ENCODE results near the gene PCIF1. TPM values are rescaled to one million over a fixed set of nuclear protein-coding genes. Genes with fewer than 3 reads are reported as not detected.

Gene PCIF1
- total RNA-seq, 1 donor, result 12.7 TPM

DNA sequence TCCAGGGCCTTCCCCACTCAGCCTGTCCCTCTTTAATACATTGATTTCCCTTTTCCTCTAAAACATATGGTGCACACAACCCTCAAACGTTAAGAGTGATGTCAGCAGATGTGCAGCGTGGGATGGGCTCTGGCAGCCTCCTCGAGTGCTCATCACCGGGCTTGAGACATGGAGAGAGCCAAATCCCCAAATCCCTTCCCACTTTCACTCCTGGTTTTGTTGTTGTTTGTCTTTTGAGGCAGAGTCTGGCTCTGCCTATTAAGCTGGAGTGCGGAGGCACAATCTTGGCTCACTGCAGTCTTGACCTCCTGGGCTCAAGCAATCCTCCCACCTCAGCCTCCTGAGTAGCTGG lies 16.7 kb upstream of the PCIF1 start:
- Histone ChIP-seq H3K4me3 (ENCODE audit: insufficient read depth, low read length) (no peak overlapping the region), H3K4me1 (ENCODE audit: insufficient read depth, low read length) (peaks cover 27% of the 10 kb centered on the region), H3K4me2 (ENCODE audit: insufficient read depth, low read length) (peak overlapping the region; percentile 16), H4K20me1 (ENCODE audit: insufficient read depth, low read length) (no peaks in the 10 kb centered on the region), H3K27me3 (ENCODE audit: insufficient read depth, low read length) (no peaks in the 10 kb centered on the region), H3K9me3 (ENCODE audit: low read depth, low read length) (no peaks in the 10 kb centered on the region), H3K79me2 (ENCODE audit: insufficient read depth, low read length) (no peaks in the 10 kb centered on the region), H3K36me3 (ENCODE audit: insufficient read depth, low read length) (no peaks in the 10 kb centered on the region), H3K27ac (ENCODE audit: low read depth, low read length) (peak overlapping the region; percentile 22), H2AFZ (ENCODE audit: low read length) (peak overlapping the region; percentile 14)
- peak; percentile 49 for DNase-seq (ENCODE audit: insufficient read length, low spot score, missing footprints)
- no peak for TF ChIP-seq CTCF (IDR thresholded peaks at IDR 0.05; ENCODE audit: extremely low read depth, low read depth, low read length)

GRCh38 chr20:45918182-45918737 lies 16.2 kb upstream of the PCIF1 start:
- Histone ChIP-seq H3K4me1 (ENCODE audit: insufficient read depth, low read length) (peaks cover 27% of the 10 kb centered on the region), H3K4me3 (ENCODE audit: insufficient read depth, low read length) (no peak overlapping the region), H3K4me2 (ENCODE audit: insufficient read depth, low read length) (peak overlapping the region; percentile 16), H3K27ac (ENCODE audit: low read depth, low read length) (peak overlapping the region; percentile 22), H2AFZ (ENCODE audit: low read length) (peak overlapping the region; percentile 68), H4K20me1 (ENCODE audit: insufficient read depth, low read length) (no peaks in the 10 kb centered on the region), H3K9me3 (ENCODE audit: low read depth, low read length) (no peaks in the 10 kb centered on the region), H3K36me3 (ENCODE audit: insufficient read depth, low read length) (no peaks in the 10 kb centered on the region), H3K27me3 (ENCODE audit: insufficient read depth, low read length) (no peaks in the 10 kb centered on the region), H3K79me2 (ENCODE audit: insufficient read depth, low read length) (no peaks in the 10 kb centered on the region)
- DNase-seq (ENCODE audit: insufficient read length, low spot score, missing footprints), result no peak
- TF ChIP-seq CTCF (IDR thresholded peaks at IDR 0.05; ENCODE audit: extremely low read depth, low read depth, low read length), result no peak

- no peak overlapping the region for H3K4me3 ChIP-seq (ENCODE audit: insufficient read depth, low read length)
- no peak overlapping the region for H2AFZ ChIP-seq (ENCODE audit: low read length)
- no peaks in the 10 kb centered on the region for H3K79me2 ChIP-seq (ENCODE audit: insufficient read depth, low read length)
- no peak for DNase-seq (ENCODE audit: insufficient read length, low spot score, missing footprints)
- peaks cover 27% of the 10 kb centered on the region for H3K4me1 ChIP-seq (ENCODE audit: insufficient read depth, low read length)
- no peaks in the 10 kb centered on the region for H3K9me3 ChIP-seq (ENCODE audit: low read depth, low read length)
- H3K27me3 ChIP-seq (ENCODE audit: insufficient read depth, low read length), result no peaks in the 10 kb centered on the region
- H3K36me3 ChIP-seq (ENCODE audit: insufficient read depth, low read length), result no peaks in the 10 kb centered on the region
- no peak for TF ChIP-seq CTCF (IDR thresholded peaks at IDR 0.05; ENCODE audit: extremely low read depth, low read depth, low read length)
- H3K4me2 ChIP-seq (ENCODE audit: insufficient read depth, low read length), result no peak overlapping the region
- H4K20me1 ChIP-seq (ENCODE audit: insufficient read depth, low read length), result no peaks in the 10 kb centered on the region
- H3K27ac ChIP-seq (ENCODE audit: low read depth, low read length), result no peak overlapping the region
Observed at GRCh38 chr20:45918779-45919537, 15.5 kb upstream of the PCIF1 start.

DNA sequence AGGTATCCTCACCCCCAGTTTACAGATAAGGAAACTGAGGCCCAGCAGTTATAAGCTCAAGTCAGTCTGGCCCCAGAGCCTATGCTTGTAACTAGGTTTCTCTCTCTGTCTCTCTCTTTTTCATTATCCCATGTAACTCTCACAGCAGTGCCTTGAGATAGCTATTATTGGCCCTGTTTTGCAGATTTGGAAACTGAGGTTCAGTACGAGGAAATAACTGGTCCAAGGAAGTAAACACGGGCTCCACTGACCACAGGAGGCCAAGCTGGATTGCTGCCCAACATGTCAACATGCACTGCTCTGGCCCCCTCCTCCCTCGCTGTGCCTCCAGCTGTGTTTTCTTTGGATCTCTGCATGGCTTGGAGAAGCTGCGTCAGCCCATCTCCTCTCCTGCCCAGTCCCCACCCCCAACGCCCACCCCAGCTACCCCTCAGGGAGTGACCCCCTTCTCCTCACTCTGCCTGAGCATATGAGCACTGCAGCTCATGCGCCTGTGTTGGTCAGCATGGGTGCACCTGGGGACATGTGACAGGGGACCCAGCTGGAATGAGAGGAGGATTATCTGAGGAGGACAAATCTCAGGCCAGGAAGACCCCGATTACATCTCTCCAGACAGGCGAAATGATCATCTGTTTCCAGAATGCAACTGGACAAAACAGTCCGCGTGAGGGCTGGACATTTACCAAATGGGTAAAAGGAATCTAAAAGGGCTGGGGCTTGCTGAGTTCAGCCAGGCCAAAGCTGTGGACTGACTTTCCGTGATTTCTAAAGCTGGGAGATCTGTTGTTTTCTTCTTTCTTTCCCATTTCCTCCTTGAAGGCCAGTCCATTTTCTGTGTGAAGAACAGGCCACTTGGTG lies 14.7 kb upstream of the PCIF1 start:
- peak overlapping the region; percentile 20 for H3K4me2 ChIP-seq (ENCODE audit: insufficient read depth, low read length)
- H3K4me1 ChIP-seq (ENCODE audit: insufficient read depth, low read length), result peaks cover 33% of the 10 kb centered on the region
- DNase-seq (ENCODE audit: insufficient read length, low spot score, missing footprints), result peak; percentile 47
- peak overlapping the region; percentile 58 for H2AFZ ChIP-seq (ENCODE audit: low read length)
- H3K36me3 ChIP-seq (ENCODE audit: insufficient read depth, low read length), result no peaks in the 10 kb centered on the region
- H3K27ac ChIP-seq (ENCODE audit: low read depth, low read length), result peak overlapping the region; percentile 3
- H3K4me3 ChIP-seq (ENCODE audit: insufficient read depth, low read length), result no peak overlapping the region
- no peaks in the 10 kb centered on the region for H4K20me1 ChIP-seq (ENCODE audit: insufficient read depth, low read length)
- H3K27me3 ChIP-seq (ENCODE audit: insufficient read depth, low read length), result no peaks in the 10 kb centered on the region
- H3K79me2 ChIP-seq (ENCODE audit: insufficient read depth, low read length), result no peaks in the 10 kb centered on the region
- H3K9me3 ChIP-seq (ENCODE audit: low read depth, low read length), result no peaks in the 10 kb centered on the region
- TF ChIP-seq CTCF (IDR thresholded peaks at IDR 0.05; ENCODE audit: extremely low read depth, low read depth, low read length), result no peak
